OCI-LY3 (cell line): ENCODE data around the gene ST6GALNAC1.

Experiments used
- H2AFZ ChIP-seq: fragments of 200-600, 300-600 bp; shearing (Covaris generic); 2 replicates; pipeline ENCODE4 v1.6.0; 2014; ENCODE audit warnings: antibody characterized with exemption, low read depth, low read length
- H3K27ac ChIP-seq: fragments of 200-600, 300-600 bp; sonication (generic); 2 replicates; pipeline ENCODE4 v1.5.1; 2014; ENCODE audit warnings: mild to moderate bottlenecking, low read length, moderate library complexity, mixed read lengths
- H3K27me3 ChIP-seq: fragments of 200-600, 300-600 bp; sonication (generic); 2 replicates; pipeline ENCODE4 v1.6.1; 2014; ENCODE audit warnings: low read depth, low read length, mixed read lengths
- H3K36me3 ChIP-seq: fragments of 200-600, 300-600 bp; sonication (generic); replicated peaks from 2 replicates; pipeline ENCODE3; 2014; ENCODE audit warnings: low read depth, low read length, mixed read lengths
- H3K4me1 ChIP-seq: fragments of 300-600, 200-600 bp; sonication (generic); 2 replicates; pipeline ENCODE4 v1.6.1; 2014; ENCODE audit warnings: low read length, mixed read lengths
- H3K4me2 ChIP-seq: fragments of 200-600, 300-600 bp; sonication (generic); 2 replicates; pipeline ENCODE4 v1.6.1; 2014; ENCODE audit warnings: low read length, mixed read lengths
- H3K4me3 ChIP-seq: fragments of 300-600, 200-600 bp; sonication (generic); 2 replicates; pipeline ENCODE4 v1.5.1; 2014; ENCODE audit warnings: antibody characterized with exemption, mild to moderate bottlenecking, low read length, moderate library complexity
- H3K79me2 ChIP-seq: fragments of 300-600, 200-600 bp; shearing (Covaris generic); 2 replicates; pipeline ENCODE4 v1.6.1; 2014; ENCODE audit warnings: mild to moderate bottlenecking, low read length, mixed read lengths
- H3K9ac ChIP-seq: fragments of 300-600, 200-600 bp; shearing (Covaris generic); 2 replicates; pipeline ENCODE4 v1.6.0; 2014; ENCODE audit warnings: mild to moderate bottlenecking, low read length, moderate library complexity
- H3K9me3 ChIP-seq: fragments of 200-600, 300-600 bp; shearing (Covaris generic); 2 replicates; pipeline ENCODE4 v1.6.1; 2014; ENCODE audit warnings: low read length, mixed read lengths; ENCODE audit not compliant: insufficient read depth
- H4K20me1 ChIP-seq: fragments of 200-600, 300-600 bp; sonication (generic); 2 replicates; pipeline ENCODE4 v1.6.1; 2016; ENCODE audit warnings: low read length, mixed read lengths; ENCODE audit not compliant: insufficient read depth
- EZH2phosphoT487 ChIP-seq: fragments of 200-600 bp; shearing (Covaris generic); IDR thresholded peaks from 2 replicates; pipeline ENCODE4 v1.6.1; 2018; ENCODE audit warnings: antibody characterized with exemption, mixed run types, low read depth
- TF ChIP-seq, protein P1 (sequence below): fragments of 200-600, 300-600 bp; sonication (generic); IDR thresholded peaks from 2 replicates; pipeline ENCODE4 v1.5.1; 2014; ENCODE audit warnings: antibody characterized with exemption, low read length, low read depth

ST6GALNAC1 gene

DNA sequence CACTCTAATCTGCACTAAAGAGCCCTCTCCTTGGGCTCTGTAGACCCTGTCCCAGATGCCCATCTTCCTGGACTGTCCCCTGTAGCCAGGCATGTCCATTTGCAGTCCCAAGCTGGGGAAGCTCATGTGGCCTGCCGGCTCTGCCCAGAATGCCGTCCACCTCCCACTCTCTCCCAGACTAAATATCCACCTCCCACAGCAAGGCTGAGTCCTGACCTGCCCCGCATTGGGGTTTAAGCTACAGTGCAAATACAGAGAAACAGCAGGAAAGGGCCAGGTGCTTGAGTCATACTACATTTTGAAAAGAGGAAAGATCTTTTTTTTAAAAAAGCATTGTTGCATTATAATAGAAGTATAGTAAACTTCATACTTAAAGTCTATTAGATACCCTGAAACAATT is 60.9 kb downstream of the ST6GALNAC1 start:
- Histone ChIP-seq H4K20me1 (no peaks in the 10 kb centered on the region), H3K36me3 (no peaks in the 10 kb centered on the region), H3K27ac (no peak overlapping the region), H3K4me3 (no peak overlapping the region), H2AFZ (no peak overlapping the region), H3K9ac (no peak overlapping the region), H3K79me2 (no peaks in the 10 kb centered on the region), H3K4me2 (no peak overlapping the region), H3K9me3 (no peaks in the 10 kb centered on the region), H3K4me1 (peaks cover 26% of the 10 kb centered on the region), H3K27me3 (no peaks in the 10 kb centered on the region)
- no peak for TF ChIP-seq EZH2phosphoT487
- TF ChIP-seq, protein P1, sequence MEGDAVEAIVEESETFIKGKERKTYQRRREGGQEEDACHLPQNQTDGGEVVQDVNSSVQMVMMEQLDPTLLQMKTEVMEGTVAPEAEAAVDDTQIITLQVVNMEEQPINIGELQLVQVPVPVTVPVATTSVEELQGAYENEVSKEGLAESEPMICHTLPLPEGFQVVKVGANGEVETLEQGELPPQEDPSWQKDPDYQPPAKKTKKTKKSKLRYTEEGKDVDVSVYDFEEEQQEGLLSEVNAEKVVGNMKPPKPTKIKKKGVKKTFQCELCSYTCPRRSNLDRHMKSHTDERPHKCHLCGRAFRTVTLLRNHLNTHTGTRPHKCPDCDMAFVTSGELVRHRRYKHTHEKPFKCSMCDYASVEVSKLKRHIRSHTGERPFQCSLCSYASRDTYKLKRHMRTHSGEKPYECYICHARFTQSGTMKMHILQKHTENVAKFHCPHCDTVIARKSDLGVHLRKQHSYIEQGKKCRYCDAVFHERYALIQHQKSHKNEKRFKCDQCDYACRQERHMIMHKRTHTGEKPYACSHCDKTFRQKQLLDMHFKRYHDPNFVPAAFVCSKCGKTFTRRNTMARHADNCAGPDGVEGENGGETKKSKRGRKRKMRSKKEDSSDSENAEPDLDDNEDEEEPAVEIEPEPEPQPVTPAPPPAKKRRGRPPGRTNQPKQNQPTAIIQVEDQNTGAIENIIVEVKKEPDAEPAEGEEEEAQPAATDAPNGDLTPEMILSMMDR = no peak

DNA sequence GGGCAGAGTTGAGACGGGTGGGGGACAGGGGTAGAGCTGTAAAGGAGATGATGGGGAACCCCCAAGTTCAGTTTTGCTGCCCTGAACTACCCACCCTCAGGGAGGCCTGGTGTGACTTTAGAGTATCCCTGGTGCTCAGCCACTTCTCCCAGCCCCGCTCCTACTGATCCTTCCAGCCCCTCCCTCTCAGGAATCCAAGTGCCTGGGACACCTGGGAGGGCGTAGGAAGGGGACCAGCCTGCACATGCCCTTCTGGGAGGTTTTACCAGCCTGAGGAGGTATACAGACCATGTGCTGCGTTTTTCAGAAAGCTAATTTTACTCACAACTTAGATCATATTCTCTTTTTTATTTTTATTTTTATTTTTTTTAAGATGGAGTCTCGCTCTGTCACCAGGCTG is 62.0 kb downstream of the ST6GALNAC1 start:
- Histone ChIP-seq H3K9ac (no peak overlapping the region), H3K36me3 (no peaks in the 10 kb centered on the region)
- TF ChIP-seq EZH2phosphoT487 = no peak
- TF ChIP-seq, protein P1 = no peak

DNA sequence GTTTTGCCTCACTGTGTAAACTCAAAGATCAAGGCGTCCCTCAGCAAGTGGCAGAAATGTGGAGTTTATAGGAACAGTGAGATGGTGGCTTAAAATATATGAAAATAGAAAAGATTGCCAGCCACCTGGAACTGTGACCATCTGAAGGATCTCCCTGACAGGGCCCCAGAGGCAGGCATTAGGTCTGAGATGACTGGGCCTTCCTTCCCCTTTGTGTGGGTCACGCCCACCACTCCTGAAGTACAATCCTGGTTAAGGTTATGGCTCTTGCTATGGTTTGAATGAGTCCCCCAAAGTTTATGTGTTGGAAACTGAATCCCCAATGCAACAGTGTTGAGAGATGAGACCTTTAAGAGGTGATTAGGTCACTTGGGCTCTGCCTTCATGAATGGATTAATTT is 64.3 kb downstream of the ST6GALNAC1 start:
- Histone ChIP-seq H3K36me3 (no peaks in the 10 kb centered on the region), H3K27ac (no peak overlapping the region), H3K9ac (no peak overlapping the region), H3K27me3 (no peaks in the 10 kb centered on the region), H3K79me2 (no peaks in the 10 kb centered on the region), H3K4me3 (no peak overlapping the region), H3K4me2 (peak overlapping the region; percentile 11), H3K9me3 (no peaks in the 10 kb centered on the region), H3K4me1 (peaks cover 26% of the 10 kb centered on the region), H4K20me1 (no peaks in the 10 kb centered on the region), H2AFZ (no peak overlapping the region)
- TF ChIP-seq, protein P1 = no peak
- no peak for TF ChIP-seq EZH2phosphoT487

More for the DNA sequence above, 62.0 kb downstream of the ST6GALNAC1 start:
- H2AFZ ChIP-seq = no peak overlapping the region
- peaks cover 26% of the 10 kb centered on the region for H3K4me1 ChIP-seq
- no peaks in the 10 kb centered on the region for H3K79me2 ChIP-seq
- H3K27me3 ChIP-seq = no peaks in the 10 kb centered on the region
- no peaks in the 10 kb centered on the region for H3K9me3 ChIP-seq
- no peak overlapping the region for H3K4me3 ChIP-seq
- no peak overlapping the region for H3K27ac ChIP-seq
- H4K20me1 ChIP-seq = no peaks in the 10 kb centered on the region
- peak overlapping the region; percentile 63 for H3K4me2 ChIP-seq

DNA sequence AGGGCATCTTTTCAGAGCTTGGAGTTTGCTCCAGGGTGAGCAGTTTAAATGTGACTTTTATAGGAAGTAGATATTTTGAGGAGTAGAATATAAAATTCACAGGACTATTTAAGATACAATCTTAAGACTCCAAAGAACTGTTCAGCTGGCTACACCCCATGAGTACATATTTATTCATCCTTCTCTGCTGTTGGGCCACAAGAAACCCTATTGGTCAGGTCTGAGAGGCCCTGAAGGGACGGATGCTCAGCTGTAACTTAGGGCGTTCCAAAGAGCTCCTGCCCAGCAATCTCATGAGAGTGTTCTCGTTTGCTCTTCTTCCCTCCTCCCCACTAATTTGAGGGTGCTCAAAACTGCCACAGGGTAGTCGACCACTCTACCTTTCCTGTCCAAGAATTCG is 65.2 kb downstream of the ST6GALNAC1 start:
- Histone ChIP-seq H3K27ac (no peak overlapping the region), H3K79me2 (no peaks in the 10 kb centered on the region), H3K4me1 (peaks cover 26% of the 10 kb centered on the region), H3K9ac (no peak overlapping the region), H3K27me3 (no peaks in the 10 kb centered on the region), H3K4me2 (no peak overlapping the region), H3K9me3 (no peaks in the 10 kb centered on the region), H3K4me3 (no peak overlapping the region), H4K20me1 (no peaks in the 10 kb centered on the region), H2AFZ (no peak overlapping the region), H3K36me3 (no peaks in the 10 kb centered on the region)
- TF ChIP-seq EZH2phosphoT487 = no peak
- TF ChIP-seq, protein P1 = no peak
